Measurements from ENCODE around the gene CCDC66.
A peak's percentile ranks its signal among the peaks of the same experiment; 100 is the strongest.
"Not testable (repeated sequence)": the region's sequence is repeated elsewhere in the genome, so short reads cannot be mapped to it uniquely, and the experiment has no call there.

The CCDC66 gene

DNA sequence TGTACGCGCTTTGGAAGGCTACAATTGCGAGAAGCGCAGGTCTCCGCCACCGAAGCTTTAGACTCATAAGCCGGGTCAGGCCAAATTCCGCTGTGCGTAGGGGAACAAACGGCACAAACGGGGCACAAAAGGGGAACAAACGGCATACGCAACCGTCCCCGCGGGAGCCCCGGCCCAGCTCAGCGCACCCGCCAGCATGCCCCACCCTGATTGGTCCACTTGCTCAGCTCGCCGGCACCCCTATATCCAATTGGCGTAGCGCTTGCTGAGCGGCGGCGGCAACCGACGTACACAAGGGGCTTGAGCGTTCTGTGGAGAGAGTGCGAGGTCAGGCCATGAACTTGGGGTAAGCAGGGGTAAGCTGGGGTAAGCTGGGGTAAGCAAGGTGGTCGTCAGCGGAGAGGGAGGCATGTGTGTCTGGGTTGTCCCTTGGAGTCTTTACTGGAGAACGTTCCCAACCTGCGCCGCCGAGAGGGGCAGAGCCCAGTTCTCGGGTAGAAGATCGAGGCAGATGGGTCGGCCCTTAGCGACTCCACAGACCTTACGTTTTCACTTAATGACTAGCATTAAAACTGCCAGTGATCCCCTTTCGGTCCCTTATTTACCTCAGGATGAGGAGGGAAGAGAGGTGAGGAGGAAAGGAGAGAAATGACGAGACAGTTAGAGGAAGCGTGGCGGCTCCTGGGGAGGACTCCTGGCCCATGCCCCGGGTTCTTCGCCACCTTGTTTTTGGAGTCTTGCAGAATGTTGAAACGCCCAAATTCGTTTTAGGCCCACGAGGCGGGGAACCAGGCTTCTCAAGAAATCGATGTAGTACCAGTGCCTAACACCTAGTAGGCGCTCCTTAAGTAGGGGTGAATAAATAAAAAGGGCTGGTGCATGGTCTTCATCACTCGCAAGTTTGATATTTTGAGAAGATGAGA, at the start of gene CCDC66:
Gene CCDC66 (plus strand): TSS at position 268 of the 923 bp plus-strand sequence. CDS start 68 bp downstream, at position 336.
- peak; percentile 70 for DNase-seq

DNA sequence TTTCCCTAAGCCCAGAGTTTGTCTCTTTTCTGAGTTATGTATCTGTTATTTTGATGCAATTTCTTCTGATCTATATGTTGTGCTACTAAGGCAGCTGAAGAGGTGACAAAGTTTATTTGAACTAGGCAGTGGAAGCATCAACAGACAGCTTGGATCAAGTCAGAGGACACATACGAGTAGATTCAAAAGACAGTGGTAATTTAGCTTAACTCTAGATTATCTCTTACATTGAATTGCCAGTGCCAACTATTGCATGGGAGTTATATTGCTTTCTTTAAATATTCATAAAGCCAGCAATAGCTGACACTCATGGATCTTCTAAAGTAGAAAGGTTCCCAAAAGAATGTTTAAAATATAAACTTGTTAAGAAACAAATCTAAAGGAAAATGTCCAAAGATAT, 37.3 kb upstream of the CCDC66 start:
- no peak for DNase-seq

DNA sequence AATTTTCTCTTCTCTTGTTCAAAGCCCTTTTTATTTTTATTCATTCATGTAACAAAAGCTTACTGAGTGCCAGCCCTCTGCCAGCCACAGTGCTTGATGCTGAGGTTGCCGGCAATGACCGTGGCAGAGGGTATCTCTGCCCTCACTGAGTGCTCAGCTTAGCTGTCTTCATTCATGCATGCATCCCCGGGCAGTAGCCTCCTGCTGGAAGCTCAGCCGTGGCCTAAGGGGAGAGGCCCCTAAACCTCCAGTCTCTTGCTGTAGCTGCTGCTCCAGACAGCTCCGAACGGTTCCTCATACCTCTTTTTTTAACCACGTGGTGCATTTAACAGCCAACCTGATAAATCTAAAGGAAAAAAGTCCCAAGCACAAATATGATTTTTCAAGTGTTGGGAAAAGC, 34.6 kb upstream of the CCDC66 start:
- no peak for DNase-seq

DNA sequence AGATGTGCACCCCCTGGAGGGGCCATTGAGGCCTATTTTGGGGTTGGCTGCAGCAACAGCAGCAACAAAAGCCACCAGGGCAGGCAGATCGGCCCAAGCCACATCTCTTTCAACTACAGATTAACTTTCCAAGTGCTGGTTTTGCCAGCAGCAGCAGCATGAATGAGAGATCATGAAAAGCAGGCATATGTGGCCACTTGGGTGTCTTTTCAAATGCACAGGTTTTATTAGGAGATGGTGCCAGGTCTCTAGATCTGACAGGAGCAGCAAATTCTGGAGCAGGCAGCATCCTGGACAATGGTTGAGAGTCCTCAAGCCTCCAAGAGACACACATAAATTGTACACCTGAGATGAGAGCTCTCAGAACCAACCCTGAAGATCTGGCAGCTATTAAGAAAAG, 31.7 kb upstream of the CCDC66 start:
- DNase-seq = no peak

DNA sequence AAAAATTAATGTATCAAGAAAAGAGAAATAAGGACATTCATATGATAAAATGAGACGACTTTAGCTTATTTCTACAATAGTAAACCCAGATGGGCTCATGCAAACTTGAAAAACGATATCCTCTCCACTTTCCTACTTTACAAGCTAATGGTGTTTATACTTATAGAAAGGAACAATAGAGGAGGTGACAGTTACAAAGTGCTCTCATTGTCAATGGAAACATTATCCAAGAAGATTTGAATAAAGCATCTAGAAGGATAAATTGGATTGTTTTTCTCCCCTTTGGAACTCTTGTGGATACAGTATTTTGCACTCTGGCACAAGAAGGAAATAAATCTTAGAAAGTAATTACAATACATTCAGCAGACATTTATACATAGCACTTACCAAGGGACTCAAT, 20.2 kb upstream of the CCDC66 start:
- no peak for DNase-seq

DNA sequence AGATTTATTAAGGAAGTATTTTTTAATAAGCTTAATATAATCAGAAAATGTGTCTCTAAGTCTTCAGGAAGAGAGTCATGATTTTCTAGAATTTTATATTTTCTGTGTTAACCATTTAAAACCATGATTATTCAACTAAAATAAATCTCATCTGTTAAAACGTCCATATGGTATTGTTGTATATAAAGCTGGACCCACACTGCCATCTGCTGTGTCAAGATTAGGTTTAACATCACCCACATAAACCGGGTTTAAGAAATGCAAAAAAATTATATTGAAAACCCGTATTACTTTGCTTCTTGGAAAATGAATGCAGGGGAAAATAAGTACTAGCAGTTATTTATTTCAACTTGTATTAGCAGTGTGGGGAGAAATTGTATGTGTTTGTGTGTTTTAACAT, 9.5 kb upstream of the CCDC66 start:
- DNase-seq = peak; percentile 40

DNA sequence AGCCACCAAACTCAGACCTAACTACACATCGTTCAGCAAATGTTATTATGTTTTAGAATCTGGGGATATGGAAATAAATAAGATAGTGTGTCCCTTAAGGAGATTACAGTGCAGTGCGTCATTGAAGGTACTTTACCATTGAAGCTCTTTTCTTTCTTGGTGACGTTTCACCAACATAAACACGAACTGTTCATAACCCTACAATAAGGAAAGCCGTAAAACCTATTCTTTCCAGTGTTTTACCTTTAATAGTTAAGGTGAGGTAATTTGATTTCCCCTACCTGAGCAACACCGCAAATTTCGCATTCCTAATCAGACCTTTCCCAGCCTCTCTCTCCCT, 826 bp downstream of the CCDC66 start:
- DNase-seq = no peak

DNA sequence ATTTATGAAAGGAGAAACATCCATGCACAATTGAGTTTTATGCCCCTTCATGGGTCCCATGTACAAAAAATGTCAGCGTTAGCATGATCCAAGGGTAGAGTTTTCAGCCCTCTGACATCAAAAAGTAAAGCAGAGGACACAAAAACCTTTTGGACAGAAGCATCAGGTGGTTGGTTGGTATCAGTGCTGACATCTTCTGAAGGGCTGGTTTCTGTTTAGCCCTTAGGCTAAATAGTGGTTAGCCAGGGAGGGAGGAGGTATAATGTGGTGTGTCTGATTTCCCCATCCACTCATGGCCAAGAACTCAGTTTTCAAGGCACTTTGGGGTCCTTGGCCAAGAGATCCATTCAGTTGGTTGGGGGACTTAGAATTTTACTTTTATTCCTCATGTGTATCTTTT, 16.5 kb downstream of the CCDC66 start:
- no peak for DNase-seq

DNA sequence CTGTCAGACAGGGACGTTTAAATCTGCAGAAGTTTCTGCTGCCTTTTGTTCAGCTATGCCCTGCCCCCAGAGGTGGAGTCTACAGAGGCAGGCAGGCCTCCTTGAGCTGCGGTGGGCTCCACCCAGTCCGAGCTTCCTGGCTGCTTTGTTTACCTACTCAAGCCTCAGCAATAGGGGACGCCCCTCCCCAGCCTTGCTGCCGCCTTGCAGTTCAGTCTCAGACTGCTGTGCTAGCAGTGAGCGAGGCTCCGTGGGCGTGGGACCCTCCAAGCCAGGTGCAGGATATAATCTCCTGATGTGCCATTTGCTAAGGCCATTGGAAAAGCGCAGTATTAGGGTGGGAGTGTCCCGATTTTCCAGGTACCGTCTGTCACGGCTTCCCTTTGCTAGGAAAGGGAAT, 25.0 kb downstream of the CCDC66 start:
- not testable (repeated sequence) for DNase-seq

DNA sequence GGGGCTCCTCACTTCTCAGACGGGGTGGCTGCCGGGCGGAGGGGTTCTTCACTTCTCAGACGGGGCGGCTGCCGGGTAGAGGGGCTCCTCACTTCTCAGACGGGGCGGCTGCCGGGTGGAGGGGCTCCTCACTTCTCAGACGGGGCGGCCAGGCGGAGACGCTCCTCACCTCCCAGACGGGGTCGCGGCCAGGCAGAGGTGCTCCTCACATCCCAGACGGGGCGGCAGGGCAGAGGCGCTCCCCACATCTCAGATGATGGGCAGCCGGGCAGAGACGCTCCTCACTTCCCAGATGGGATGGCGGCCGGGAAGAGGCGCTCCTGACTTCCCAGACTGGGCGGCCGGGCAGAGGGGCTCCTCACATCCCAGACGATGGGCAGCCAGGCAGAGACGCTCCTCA, 27.3 kb downstream of the CCDC66 start:
- not testable (repeated sequence) for DNase-seq

DNA sequence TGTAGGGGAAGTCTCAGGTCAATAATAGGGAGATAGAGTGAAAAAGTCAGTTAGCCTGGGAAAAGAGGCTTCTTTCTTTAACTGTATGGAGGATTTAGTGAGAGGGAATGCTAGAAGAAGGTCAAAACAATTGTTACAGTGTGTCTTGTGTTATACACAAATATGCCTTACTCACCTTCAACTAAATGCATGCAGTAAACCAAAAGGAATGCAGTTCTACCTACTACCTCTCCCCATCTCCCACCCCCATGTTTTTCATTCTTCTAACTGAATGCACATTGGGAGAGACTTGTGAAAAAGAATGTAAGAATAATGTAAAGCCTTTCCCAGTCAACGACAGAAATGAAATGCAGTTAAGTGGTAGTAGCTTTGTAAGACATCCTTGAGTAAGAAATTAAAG, 33.8 kb downstream of the CCDC66 start:
- DNase-seq = no peak

DNA sequence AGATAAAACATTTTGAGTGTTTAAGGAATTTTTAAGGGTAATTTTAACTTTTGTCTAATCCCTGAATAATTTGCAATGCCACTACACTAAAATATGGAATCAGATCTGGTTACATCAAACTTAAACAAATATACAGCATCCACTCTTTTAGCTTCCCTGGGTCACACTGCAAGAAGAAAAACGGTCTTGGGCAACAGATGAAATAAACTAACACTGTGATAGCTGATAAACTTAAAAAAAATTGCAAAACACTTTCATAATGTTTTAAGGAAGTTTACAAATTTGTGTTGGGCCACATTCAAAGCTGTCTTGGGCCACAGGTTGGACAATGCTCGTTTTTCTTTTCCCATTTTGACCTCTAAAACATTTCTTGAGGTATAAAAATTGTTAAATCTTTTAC, 34.3 kb downstream of the CCDC66 start:
- DNase-seq = no peak

DNA sequence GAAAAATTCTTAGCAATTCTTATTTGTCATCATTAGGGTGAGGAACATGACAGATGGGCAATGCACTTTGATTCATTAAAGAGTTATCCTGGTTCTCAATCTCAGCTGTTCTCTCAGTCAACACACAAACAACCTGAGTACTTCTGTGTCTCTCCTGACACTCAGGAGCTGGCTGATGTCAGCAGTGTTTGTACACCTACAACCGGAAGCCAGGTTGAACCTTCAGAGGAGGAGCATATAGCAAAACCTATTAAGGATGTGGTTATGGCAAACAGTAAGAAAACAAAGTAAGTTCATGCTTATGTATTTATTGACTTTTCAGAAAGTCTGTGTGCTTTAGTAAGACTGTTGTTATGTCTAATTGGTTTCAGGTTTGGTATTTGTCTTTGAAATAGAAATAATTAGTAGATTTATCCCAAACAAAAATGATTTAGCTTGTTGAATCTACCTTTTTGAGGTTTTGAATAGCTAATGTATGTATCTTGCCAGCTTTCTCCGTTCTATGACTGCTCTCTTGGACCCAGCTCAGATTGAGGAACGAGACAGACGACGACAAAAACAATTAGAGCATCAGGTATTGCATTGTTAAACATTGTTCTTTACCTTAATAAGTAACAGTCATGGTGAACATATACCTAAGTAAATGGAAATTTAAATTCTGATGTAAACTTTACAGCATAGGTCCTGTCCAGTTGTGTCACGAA, 36.6 kb downstream of the CCDC66 start:
- DNase-seq = no peak

DNA sequence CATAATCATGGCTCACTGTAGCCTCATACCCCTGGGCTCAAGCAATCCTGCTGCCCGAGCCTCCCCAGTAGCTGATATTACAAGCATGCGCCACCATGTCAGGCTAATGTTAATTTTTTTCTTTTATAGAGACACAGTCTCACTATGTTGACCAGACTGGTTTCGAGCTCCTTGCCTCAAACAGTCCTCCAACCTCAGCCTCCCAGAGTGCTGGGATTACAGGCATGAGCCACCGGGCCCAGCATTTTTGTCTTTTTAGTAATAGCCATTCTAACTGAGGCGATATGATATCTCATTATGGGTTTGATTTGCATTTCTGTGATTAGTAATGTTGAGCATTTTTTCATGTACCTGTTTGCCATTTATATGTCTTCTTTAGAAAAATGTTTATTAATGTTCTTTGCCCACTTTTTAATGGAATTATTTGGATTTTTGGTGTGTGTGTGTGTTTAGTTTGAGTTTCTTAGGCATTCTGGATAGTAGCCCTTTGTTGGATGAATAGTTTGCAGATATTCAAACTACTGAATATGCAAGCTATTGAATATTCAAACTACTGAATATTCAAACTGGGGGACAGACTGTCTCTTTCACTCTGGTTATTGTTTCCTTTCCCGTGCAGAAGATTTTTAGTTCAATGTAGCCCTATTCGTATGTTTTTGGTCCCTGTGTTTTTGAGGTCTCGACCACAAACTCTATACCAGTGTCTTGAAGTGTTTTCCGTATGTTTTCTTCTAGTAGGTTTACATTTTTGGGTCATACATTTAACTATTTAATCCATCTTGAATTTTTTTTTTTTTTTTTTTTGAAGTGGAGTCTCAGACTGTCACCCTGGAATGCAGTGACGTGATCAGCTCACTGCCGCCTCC, 39.2 kb downstream of the CCDC66 start:
- DNase-seq = no peak

DNA sequence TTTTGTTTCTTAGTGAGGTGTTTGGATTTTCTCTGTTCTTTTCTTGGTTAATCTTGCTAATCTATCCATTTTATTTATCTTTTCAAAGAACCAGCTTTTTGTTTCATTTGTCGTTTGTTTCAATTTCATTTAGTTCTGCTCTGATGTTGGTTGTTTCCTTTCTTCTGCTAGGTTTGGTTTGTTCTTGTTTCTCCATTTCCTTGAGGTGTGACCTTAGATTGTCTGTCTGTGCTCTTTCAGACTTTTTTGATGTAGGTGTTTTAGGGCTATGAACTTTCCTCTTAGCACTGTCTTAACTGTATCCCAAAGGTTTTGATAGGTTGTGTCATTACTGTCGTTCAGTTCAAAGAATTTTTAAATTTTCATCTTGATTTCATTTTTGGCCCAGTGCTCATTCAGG, 51.5 kb downstream of the CCDC66 start:
- not testable (repeated sequence) for DNase-seq

DNA sequence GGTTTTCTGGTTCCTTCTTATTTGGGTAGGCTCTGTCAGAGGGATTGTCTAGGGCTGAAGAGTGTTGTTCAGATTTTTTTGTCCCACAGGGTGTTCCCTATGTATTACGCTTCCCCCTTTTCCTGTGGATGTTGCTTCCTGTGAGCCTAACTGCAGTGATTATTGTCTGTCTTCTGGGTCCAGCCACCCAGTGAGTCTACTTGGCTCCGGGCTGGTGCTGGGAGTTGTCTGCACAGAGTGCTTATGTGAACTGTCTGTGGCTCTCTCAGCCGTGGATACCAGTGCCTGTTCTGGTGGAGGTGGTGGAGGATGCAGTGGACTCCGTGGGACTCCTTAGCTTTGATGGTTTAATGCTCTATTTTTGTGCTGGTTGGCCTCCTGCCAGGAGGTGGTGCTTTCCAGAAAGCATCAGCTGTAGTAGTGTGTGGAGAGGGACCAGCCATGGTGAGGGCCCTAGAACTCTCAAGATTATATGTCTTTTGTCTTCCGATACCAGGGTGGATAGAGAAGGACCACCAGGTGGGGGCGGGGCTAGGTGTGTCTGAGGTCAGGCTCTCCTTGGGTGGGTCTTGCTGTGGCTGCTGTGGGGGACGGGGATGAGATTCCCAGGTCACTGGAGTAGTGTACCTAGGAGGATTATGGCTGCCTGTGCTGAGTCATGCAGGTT, 53.8 kb downstream of the CCDC66 start:
- DNase-seq = no peak

DNA sequence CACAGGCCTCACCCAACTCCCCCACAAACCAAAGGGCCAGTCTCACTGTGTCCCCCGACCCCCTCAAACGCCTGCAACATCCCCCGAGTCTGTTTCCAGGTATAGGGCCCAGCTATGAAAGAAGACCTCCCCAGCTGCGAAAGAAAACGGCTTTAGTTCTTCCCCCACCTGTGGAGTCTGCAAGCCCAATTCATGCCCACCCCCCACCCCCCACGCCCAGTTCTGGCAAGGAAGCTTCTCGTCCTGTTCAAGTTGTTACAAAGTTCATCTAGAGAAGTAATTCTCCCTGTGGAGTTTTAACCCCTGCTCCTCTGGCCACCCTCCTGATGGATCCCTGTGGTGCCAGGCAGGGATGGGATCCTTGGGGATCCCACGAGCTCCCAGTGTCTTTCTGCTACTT, 54.4 kb downstream of the CCDC66 start:
- DNase-seq = no peak

DNA sequence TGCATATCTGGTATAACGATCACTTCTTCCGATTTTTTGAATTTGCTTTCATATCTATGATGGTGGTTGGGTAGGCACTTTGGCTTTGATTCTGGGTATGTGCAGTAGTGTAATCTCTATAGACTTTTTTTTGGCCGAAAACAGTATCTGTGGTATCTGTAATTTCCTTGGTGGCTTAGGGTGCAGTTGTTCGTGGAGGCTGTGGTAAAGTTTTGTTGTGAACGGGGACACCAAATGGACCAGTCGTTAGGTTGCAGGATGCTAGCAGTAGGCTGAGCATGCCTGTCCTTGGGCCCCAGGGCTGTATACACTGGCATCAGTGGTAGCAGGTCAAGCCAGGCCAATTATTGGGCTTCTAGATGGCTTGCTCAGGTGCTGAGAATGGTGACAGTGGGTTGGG, 55.2 kb downstream of the CCDC66 start:
- DNase-seq = no peak

DNA sequence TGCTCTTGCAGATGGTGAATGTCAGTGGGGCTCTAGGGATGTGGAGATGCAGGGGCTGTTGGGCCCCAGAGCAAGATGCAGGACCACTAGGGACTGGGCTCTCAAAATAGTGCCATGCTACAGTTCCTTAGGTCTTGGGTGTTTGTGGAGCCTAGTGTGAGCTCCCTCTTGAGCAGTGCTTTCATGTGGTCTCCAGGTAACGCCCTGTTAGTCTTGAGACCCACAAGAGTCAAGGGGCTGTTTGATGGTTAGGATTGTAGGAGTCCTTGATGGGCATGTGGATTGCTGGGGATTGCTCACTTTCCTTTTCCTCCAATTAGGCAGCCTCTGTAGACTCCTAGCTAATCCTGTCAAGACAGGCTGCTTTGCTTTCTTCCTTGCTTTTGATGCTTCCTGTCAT, 56.0 kb downstream of the CCDC66 start:
- DNase-seq = no peak

DNA sequence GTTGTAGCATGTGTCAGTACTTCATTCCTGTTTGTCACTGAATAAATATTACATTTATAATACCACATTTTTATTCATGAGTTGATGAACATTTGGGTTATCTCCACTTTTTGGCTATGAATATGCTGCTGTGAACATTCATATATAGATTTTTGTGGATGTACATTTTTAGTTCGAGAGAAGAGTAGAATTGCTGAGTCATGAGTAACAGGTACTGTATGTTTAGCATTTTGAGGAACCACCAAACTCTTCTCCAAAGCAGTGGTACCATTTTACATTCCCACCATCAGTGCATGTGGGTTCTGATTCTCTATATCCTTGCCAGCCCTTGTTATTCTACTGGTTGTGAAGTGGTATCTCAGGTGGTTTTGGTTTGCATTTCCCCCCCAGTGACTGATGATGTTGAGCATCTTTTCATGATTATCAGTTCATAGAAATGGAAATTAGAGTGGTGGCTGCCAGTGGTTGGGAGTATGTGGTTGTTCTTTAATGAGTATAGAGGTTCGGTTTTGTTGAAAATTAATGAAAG, 59.6 kb downstream of the CCDC66 start:
- no peak for DNase-seq

DNA sequence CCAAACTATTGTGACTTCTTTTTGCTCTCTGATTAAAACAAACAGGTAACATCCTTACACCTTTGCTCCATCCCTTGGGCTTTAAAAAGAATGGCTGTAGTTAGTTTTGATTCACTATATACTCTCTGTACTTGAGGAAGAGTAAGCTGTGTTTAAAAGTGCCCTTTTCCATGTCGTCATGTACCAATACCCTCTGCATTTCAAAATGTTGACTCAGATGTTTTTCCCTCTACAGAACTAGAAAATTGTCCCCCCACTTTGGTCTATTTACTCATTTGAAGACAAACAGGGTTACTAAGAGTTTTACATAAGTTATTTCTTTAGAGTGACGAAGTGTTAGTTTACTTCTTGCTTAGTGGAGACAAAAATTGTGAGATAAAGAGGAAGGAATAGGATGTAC, 63.4 kb downstream of the CCDC66 start:
- no peak for DNase-seq

DNA sequence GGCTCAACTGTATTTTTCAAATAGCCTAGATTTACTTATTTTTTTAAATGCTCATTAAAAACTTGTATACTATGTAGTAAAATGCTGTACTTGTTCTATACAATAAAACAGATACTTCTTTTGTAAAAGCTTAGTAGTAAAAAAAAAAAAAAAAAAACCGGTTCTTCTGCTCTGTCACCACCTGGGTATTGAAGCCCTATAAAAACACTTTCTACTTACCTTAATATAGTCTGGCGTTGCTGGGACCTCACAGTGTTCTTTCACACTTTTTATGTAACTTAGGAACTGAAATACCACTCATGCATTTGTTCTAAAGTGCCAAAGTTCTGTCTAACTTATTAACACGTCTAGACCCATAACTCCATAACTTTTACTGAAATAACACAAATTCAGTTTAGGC, 64.7 kb downstream of the CCDC66 start:
- no peak for DNase-seq

DNA sequence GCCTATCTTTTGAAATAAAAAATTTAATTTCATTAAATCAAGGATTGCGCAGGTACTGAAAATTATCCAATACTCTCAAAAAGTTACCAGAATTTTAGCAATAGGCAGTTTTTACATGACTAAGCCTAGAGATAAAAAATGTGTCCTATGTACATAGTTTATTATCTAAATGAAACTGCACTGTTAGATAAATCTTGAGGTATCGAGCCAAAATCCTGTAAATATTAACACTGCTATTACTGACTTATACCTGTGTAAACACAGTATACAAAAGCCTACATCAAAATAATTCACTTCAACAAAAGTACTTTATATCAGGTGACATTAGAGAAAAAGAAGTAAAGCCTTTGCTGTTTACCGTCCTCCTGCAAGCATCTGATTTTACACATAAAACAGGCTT, 65.4 kb downstream of the CCDC66 start:
- no peak for DNase-seq

All from SHP77 treated with DMSO at 0.1 percent for 48 hours (cell line).